ENCODE measurements around the gene PRKCH.

GRCh38 chr14:61512026-61512834 is 190.9 kb downstream of the PRKCH start:
- TF ChIP-seq CTCF (IDR thresholded peaks at IDR 0.05) = no peak
- no peak for TF ChIP-seq POLR2AphosphoS5 (IDR thresholded peaks at IDR 0.05)

Data from breast epithelium (tissue), 3 donors.